H9 (cell line): ENCODE measurements around the gene ALKBH4. TPM values are rescaled to one million over a fixed set of nuclear protein-coding genes. Genes with fewer than 3 reads are reported as not detected.
A peak's percentile ranks its signal among the peaks of the same experiment; 100 is the strongest.

Experiments used
- DNase-seq: peaks from one replicate; pipeline ENCODE4 v3.0.0-alpha.2; 2017
- H2AFZ ChIP-seq: one replicate; pipeline ENCODE4 v1.6.1; 2013; ENCODE audit warnings: mild to moderate bottlenecking, low read length, control low read depth, moderate library complexity
- H2AK5ac ChIP-seq: 2 replicates; pipeline ENCODE4 v1.6.1; 2013; ENCODE audit warnings: low read length, control low read depth, mixed read lengths; ENCODE audit not compliant: insufficient read length
- H2BK120ac ChIP-seq: one replicate; pipeline ENCODE4 v1.6.1; 2013; ENCODE audit warnings: low read depth, mild to moderate bottlenecking, low read length, control low read depth, inconsistent platforms; ENCODE audit not compliant: poor library complexity, severe bottlenecking
- H2BK12ac ChIP-seq: 2 replicates; pipeline ENCODE4 v1.6.1; 2013; ENCODE audit warnings: low read length, control low read depth, mixed read lengths, low read depth; ENCODE audit not compliant: insufficient read length
- H2BK15ac ChIP-seq: 2 replicates; pipeline ENCODE4 v1.6.1; 2013; ENCODE audit warnings: low read depth, low read length, control low read depth
- H2BK20ac ChIP-seq: one replicate; pipeline ENCODE4 v1.6.1; 2013; ENCODE audit warnings: low read depth, mild to moderate bottlenecking, low read length, control low read depth, inconsistent platforms; ENCODE audit not compliant: poor library complexity, severe bottlenecking
- H2BK5ac ChIP-seq: 2 replicates; pipeline ENCODE4 v1.6.1; 2013; ENCODE audit warnings: low read length, control low read depth, mixed read lengths; ENCODE audit not compliant: insufficient read length
- H3K14ac ChIP-seq: 2 replicates; pipeline ENCODE4 v1.6.1; 2013; ENCODE audit warnings: low read length, control low read depth; ENCODE audit not compliant: insufficient read depth
- H3K18ac ChIP-seq: 2 replicates; pipeline ENCODE4 v1.6.1; 2013; ENCODE audit warnings: low read depth, mild to moderate bottlenecking, mixed read lengths, low read length, control low read depth; ENCODE audit not compliant: insufficient read length
- H3K23ac ChIP-seq: 2 replicates; pipeline ENCODE4 v1.6.1; 2013; ENCODE audit warnings: low read length, control low read depth, mixed read lengths, low read depth; ENCODE audit not compliant: insufficient read length
- H3K23me2 ChIP-seq: 2 replicates; pipeline ENCODE4 v1.6.1; 2013; ENCODE audit warnings: low read depth, mild to moderate bottlenecking, mixed read lengths, low read length, control low read depth; ENCODE audit not compliant: insufficient read length, poor library complexity, severe bottlenecking
- H3K27ac ChIP-seq: 2 replicates; pipeline ENCODE4 v1.5.1; 2013; ENCODE audit warnings: low read length, control low read depth, mixed read lengths, low read depth; ENCODE audit not compliant: insufficient read length
- H3K27me3 ChIP-seq: 2 replicates; pipeline ENCODE4 v1.6.1; 2013; ENCODE audit warnings: low read length, control low read depth, inconsistent platforms; ENCODE audit not compliant: insufficient read depth
- H3K4ac ChIP-seq: 2 replicates; pipeline ENCODE4 v1.6.1; 2013; ENCODE audit warnings: low read depth, mild to moderate bottlenecking, control low read depth, inconsistent platforms, low read length, moderate library complexity
- H3K4me1 ChIP-seq: 2 replicates; pipeline ENCODE4 v1.6.1; 2013; ENCODE audit warnings: low read length, control low read depth, inconsistent platforms; ENCODE audit not compliant: insufficient read depth
- H3K4me2 ChIP-seq: 2 replicates; pipeline ENCODE4 v1.6.1; 2013; ENCODE audit warnings: low read length, control low read depth, mixed read lengths; ENCODE audit not compliant: insufficient read length, insufficient read depth
- H3K56ac ChIP-seq: 2 replicates; pipeline ENCODE4 v1.6.1; 2013; ENCODE audit warnings: low read depth, mild to moderate bottlenecking, mixed read lengths, low read length, control low read depth; ENCODE audit not compliant: insufficient read length
- H3K79me1 ChIP-seq: 2 replicates; pipeline ENCODE4 v1.6.1; 2013; ENCODE audit warnings: low read depth, mild to moderate bottlenecking, moderate library complexity, low read length, control low read depth, inconsistent platforms; ENCODE audit not compliant: insufficient read depth, poor library complexity, severe bottlenecking
- H3K79me2 ChIP-seq: 2 replicates; pipeline ENCODE4 v1.6.1; 2013; ENCODE audit warnings: low read length, control low read depth, inconsistent platforms; ENCODE audit not compliant: insufficient read depth
- H3K9ac ChIP-seq: 2 replicates; pipeline ENCODE4 v1.6.1; 2013; ENCODE audit warnings: low read length, control low read depth, mixed read lengths; ENCODE audit not compliant: insufficient read length; ENCODE audit errors: extremely low read depth
- H3K9me3 ChIP-seq: one replicate; pipeline ENCODE4 v1.6.1; 2013; ENCODE audit warnings: low read depth, low read length, inconsistent platforms; ENCODE audit not compliant: control insufficient read depth
- H3T11ph ChIP-seq: one replicate; pipeline ENCODE4 v1.6.1; 2013; ENCODE audit warnings: mild to moderate bottlenecking, low read length, control low read depth, inconsistent platforms
- H4K20me1 ChIP-seq: one replicate; pipeline ENCODE4 v1.6.1; 2013; ENCODE audit not compliant: control insufficient read depth, insufficient read length, insufficient read depth
- H4K5ac ChIP-seq: 2 replicates; pipeline ENCODE4 v1.6.1; 2013; ENCODE audit warnings: low read depth, mild to moderate bottlenecking, mixed read lengths, low read length, control low read depth; ENCODE audit not compliant: insufficient read length
- H4K8ac ChIP-seq: replicated peaks from 2 replicates; pipeline ENCODE4 v1.6.1; 2013; ENCODE audit warnings: low read length, control low read depth, mixed read lengths, low read depth; ENCODE audit not compliant: insufficient read length
- H4K91ac ChIP-seq: 2 replicates; pipeline ENCODE4 v1.6.1; 2013; ENCODE audit warnings: low read depth, mild to moderate bottlenecking, moderate library complexity, mixed read lengths, low read length, control low read depth; ENCODE audit not compliant: insufficient read length
- H3K27ac Mint-ChIP-seq, 3 experiments: 2 replicates in 2 of 3; 3 replicates in 1 of 3; pipeline ENCODE4 v1.8.0; 2020 to 2021; ENCODE audit warnings: mixed read lengths in 3 of 3, mild to moderate bottlenecking in 1 of 3, moderate library complexity in 1 of 3
- H3K27me3 Mint-ChIP-seq: 2 replicates; pipeline ENCODE4 v1.8.0; 2021; ENCODE audit warnings: low read depth, mild to moderate bottlenecking, moderate library complexity, mixed read lengths
- H3K36me3 Mint-ChIP-seq, 3 experiments: 2 replicates in 2 of 3; 3 replicates in 1 of 3; pipeline ENCODE4 v1.8.0; 2020 to 2021; ENCODE audit warnings: low read depth in 3 of 3, mixed read lengths in 3 of 3; ENCODE audit not compliant: insufficient read depth in 1 of 3
- H3K4me1 Mint-ChIP-seq, 2 experiments: 2 replicates each; pipeline ENCODE4 v1.8.0; 2020; ENCODE audit warnings: mixed read lengths in 2 of 2
- H3K4me3 Mint-ChIP-seq, 2 experiments: 2 replicates in 1 of 2; 3 replicates in 1 of 2; pipeline ENCODE4 v1.8.0; 2020 to 2021; ENCODE audit warnings: mild to moderate bottlenecking in 2 of 2, mixed read lengths in 2 of 2, moderate library complexity in 1 of 2
- H3K9me3 Mint-ChIP-seq, 2 experiments: 2 replicates in 1 of 2; 3 replicates in 1 of 2; pipeline ENCODE4 v1.8.0; 2020; ENCODE audit warnings: mild to moderate bottlenecking in 2 of 2, mixed read lengths in 2 of 2, moderate library complexity in 1 of 2
- CTCF ChIP-seq: fragments of 200-600 bp; sonication (generic); conservative IDR thresholded peaks from 3 replicates; pipeline ENCODE4 v1.8.0; 2021; ENCODE audit warnings: antibody characterized with exemption, mild to moderate bottlenecking
- WGBS: extraction: QIAGEN DNeasy Blood & Tissue Kit; methylation state at CpG from one replicate; pipeline ENCODE4 v1.1.7; 2013; ENCODE audit warnings: missing lambda C conversion rate, low lambda C conversion rate, mixed read lengths; ENCODE audit not compliant: insufficient read length; ENCODE audit errors: extremely low coverage; 5-methylcytosine and 5-hydroxymethylcytosine counted together
- total RNA-seq: library from RNA; stranded (reverse); gene quantifications from 2 replicates; pipeline ENCODE4 v1.2.1, GENCODE V29; 2021

The ALKBH4 gene
- total RNA-seq, 1 experiment from 2014 or later = 23.9 TPM

- Histone ChIP-seq H3K18ac (no peak overlapping the region), H3K79me1 (no peaks in the 10 kb centered on the region), H4K91ac (no peak overlapping the region), H4K8ac (no peak overlapping the region), H3K4me2 (no peak overlapping the region), H4K5ac (no peak overlapping the region), H3K9me3 (no peaks in the 10 kb centered on the region), H3K4me1 (no peaks in the 10 kb centered on the region), H3K23ac (no peak overlapping the region), H2BK12ac (no peak overlapping the region), H3K9ac (no peak overlapping the region), H2BK20ac (no peak overlapping the region), H3K23me2 (no peaks in the 10 kb centered on the region), H4K20me1 (no peaks in the 10 kb centered on the region), H3K4ac (no peak overlapping the region), H2BK15ac (no peak overlapping the region), H2AK5ac (no peak overlapping the region), H3K14ac (no peak overlapping the region), H3K79me2 (no peaks in the 10 kb centered on the region), H3K27ac (no peak overlapping the region), H3K56ac (no peak overlapping the region), H3T11ph (no peak overlapping the region), H2BK5ac (no peak overlapping the region), H2AFZ (no peak overlapping the region), H2BK120ac (no peak overlapping the region), H3K27me3 (no peaks in the 10 kb centered on the region)
- no CpG with 5 or more reads among the region's 6 CpGs for WGBS
- Mint-ChIP-seq H3K36me3 (peaks cover 2 to 17% (median 10%) of the 10 kb centered on the region in 3 experiments; a peak in 6 of 7 replicates), H3K4me1 (peaks cover 6 to 9% of the 10 kb centered on the region in 2 experiments), H3K9me3 (no peaks in the 10 kb centered on the region), H3K27ac (0 out of 7 replicates have a peak overlapping the region, but pooled peaks of 1 of the 3 experiments have one; percentile 16), H3K4me3 (no peak overlapping the region), H3K27me3 (no peaks in the 10 kb centered on the region; the same call in 1 of the 2 replicates)
- no peak for DNase-seq
- TF ChIP-seq CTCF = peak; percentile 33; the same call in 1 of the 3 replicates
Measured at GRCh38 chr7:102450242-102450641, 14.4 kb downstream of the ALKBH4 start.
